ENCODE data around the gene SAE1.

SAE1 gene

GRCh38 chr19:47221890-47222289 lies 91.3 kb downstream of the SAE1 start:
- no peak for DNase-seq

DNA sequence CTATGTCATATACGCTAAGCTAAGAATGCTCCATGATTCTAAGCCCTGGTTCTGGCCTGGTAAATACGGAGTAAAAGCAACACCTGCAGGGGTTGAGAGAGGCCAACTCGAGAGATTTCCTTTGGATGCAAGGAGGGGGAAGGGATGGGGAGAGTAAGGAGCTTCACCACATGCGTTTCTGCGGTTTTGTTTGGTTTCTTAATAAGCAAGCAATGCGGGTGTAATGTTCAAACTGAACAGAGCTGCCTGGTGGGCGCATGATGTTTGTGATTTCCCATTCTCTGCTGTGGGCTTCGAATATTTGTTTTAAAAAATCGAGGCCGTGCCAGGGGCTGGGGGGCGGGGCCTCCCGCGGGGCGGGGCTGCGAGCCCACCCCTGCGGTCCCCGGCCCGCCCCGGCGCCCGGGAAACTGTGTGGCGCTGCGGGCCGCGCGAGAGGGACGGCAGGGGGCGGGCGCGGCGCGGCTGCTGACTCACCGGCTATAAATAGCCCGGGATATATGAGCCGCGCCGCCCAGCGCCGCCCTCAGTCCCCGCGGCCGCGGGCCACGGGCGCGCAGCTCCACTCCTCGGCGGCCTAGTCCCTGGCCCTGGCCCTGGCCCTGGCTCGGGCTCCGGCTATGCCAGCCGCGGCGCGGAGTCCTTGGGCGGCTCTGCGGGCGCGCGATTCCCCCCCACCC lies 95.3 kb downstream of the SAE1 start:
- DNase-seq = peak; percentile 84 to 86

- peak; percentile 57 to 70 for DNase-seq
Measured at GRCh38 chr19:47226426-47227351, 96.1 kb downstream of the SAE1 start.

DNA sequence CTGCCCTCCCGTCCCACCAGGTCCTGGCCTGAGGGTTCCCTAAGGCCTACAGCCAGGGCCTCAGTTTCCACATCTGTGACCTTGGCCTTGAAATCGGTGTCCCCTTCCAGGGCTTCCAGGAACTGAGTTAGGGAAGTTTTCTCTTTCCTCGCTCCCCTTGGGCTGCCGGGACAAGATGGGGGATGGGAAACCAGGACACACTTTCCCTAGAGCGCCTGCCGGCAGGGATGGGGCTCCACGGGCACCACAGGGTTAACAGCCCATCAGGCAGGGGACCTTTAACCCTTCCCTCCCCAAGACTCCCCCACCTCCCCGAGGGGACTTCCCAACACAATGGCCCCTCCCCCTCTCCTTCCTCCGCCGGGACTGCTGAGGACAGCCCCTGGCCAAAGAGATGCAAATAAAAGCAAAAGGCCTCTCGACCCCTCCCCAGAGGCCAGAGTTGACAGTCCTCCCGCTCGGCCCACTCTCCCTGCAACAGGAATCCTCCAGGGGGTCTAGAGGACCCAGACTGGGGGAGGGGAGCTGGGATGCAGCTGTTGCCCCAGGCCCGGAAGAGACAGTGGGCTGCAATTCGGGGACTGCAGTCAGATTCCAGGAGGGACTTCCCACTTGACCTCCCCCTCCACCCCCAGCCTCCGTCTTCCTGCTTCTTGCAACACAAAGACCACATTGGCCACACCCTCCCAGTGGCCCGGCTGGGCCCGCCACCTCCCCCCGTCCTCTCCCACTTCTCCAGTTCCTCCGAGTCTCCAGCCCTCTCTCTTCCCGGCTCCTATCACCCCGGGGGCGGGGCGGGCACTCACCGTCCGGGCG lies 96.9 kb downstream of the SAE1 start:
- no peak for DNase-seq

- no peak for DNase-seq
Measured at GRCh38 chr19:47228168-47228936, 97.7 kb downstream of the SAE1 start.

- no peak for DNase-seq
Measured at GRCh38 chr19:47228937-47229675, 98.5 kb downstream of the SAE1 start.

- no peak for DNase-seq
Measured at GRCh38 chr19:47229676-47230053, 99.0 kb downstream of the SAE1 start.

DNA sequence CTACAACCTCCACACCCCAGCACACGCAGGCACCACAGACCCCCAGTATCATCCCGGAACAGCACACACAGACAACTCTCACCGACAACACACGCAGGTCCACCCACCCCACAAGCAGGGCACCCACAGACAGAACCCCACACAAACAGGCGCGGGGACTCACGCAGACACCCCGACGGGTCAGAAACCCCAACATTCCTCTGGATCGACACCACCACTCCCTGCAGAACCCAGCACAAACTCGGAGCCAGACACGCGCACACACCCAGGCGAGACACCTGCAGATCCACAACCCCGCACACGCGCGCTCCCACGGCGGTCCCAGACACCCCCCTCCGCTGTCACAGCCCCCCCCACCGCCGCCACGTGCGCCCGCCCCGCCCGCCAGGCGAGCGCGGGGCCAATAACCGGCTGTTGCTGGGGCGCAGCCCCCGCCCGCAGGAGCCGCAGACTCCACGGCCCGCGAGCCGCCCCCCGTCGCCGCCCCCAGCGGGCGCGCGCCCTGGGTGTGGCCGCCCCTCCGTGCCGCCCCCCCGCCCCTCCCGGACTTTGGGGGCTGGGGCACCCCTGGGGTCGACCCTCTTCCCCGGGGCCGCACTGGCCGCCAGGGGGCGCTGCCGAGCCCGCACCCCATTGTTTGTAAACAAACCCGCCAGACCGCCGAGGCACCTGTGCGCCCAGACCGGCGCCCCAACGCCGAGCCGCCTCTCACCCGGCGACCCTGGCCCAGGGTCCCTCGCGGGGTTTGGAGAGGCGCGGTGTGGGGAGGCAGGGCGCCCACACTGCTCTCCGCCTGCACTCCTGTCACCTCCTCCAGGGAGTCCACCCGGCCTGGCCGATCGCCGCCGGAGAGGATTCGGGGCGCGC lies 99.7 kb downstream of the SAE1 start:
- peak in 1 of 2 experiments; percentile 18 for DNase-seq

- DNase-seq = no peak
Measured at GRCh38 chr19:47230921-47231214, 100.2 kb downstream of the SAE1 start, which contains the start of gene BBC3. BBC3 (minus strand) TSS chr19:47231199; CDS start chr19:47228431, 2,768 bp downstream.

DNA sequence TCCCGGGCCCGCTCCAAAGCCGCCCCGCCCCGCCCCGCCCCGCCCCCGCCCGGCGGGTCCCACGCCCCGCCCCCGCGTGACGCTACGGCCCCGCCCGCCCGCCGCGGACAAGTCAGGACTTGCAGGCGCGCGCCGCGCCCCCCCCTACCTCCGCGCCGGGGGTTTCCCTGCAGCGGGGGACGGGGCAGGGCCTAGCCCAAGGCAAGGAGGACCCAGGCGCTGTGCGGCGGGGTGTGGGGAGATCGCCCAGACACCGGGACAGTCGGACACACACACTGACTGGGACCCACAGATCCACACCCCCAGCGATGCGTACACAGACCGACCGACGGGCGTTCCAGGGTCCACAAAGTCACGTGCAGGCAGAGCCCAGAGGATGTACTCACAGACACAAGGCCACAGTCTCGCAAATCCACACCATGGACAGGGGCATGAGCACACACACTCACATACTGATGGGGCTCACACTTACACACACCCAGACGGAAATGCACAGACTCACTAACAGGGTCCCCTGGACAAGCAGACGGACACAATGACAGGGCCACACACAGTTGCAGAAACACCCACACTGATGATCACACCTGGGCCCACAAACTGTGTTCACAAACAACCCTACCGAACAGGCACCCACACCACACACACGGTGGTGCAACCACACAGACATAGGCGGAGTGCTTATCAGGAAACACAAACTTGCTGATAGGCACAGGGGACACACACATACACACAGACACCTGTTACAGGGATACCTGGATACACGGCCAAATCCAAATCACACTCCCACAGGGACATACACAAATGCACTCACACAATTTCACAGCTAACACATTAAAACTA lies 100.8 kb downstream of the SAE1 start:
- peak; percentile 62 to 64 for DNase-seq

GRCh38 chr19:47232422-47233211 lies 102.0 kb downstream of the SAE1 start:
- no peak for DNase-seq

DNA sequence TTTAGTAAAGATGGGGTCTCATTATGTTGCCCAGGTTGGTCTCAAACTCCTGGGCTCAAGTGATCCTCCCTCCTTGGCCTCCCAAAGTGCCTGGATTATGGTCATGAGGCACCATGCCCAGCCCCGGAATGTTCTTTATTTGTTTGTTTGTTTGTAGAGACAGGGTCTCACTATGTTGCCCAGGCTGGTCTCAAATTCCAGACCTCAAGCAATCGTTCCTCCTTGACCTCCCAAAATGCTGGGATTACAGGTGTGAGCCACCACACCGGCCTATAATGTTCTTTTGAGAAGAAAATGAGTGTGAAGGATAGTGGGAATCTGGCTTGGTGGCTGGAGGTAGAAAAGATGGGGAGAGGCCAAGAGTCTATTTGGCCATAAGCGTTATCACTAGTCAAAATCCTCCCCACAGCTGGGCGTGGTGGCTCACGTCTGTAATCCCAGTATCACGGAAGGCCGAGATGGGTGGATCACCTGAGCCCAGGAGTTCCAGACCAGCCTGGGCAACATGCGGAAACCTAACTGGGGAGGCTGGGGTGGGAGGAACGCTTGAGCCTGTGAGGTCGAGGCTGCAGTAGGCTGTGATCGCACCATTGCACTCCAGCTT lies 105.5 kb downstream of the SAE1 start:
- no peak for DNase-seq

DNA sequence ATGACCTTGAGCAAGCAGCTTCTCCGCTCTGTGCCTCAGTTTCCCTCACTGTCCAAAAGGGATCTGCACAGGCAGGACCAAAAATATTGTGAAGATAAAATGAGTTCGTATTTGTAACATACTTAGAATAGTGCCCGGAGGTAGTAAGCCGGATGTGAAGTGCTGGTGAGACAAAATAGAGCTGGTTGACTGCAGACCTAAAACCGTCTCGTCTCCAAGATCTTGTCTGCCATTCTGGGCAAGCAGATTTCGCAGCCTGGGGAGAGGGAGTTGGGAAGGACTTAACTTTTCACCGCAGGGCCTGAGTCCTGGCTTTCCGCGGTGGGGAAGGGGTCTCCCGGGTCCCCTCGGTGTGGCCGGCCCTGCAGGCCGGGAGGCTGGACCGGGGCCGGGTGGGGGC lies 108.5 kb downstream of the SAE1 start:
- DNase-seq = no peak

DNA sequence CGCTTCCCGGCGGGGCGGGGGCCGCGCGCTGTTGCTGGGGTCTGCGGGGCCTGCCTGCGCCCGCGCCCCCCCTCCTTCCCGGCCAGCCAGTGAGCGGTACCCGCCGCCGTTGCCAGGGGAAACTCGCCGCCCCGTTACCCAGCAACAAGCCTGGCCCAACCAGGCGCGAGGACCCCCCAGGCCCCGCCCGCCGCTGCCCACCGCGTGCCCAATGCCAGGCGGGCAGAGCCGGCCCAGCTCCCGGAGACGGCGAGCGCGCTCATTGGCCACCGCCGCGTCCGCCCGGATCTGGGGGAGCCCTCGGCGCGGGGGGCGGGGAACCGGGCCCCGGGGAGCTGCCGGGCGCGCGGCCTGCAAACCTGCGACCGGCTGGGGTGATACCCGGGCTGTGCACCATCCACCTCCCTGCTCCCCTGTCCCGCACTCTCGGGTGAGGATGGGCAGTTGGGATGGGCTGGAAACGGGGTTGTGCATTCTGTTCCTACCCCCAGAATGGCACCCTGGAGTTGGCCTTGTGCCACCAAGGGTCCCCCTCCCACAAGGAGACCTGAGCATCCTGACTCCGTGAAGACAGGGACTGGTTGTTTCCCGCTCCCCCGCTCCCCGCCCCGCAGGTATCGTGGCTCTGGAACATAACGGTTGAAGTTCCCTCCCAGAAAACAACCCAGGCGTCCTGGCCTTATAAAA lies 109.1 kb downstream of the SAE1 start:
- DNase-seq = peak; percentile 82 to 89

DNA sequence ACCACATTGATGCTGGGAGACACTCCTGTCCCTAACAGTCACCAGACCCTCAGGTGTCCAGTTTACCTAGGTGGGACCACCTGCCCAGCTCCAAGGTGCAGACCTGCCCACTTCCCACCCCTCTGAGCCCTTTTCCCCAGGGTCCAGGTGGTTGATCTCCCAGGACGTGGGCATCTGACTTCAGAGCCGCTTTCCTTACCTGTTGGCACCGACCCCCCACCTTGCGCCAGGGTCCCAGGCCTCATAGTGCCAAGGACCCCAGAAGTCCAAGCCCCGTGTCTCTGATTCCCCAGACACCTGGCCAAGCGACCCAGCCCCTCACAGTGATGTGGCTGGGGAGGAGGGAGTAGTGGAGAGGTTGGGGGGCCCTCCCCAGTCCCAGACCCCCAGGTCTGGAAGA lies 109.9 kb downstream of the SAE1 start:
- no peak for DNase-seq

- peak; percentile 83 to 88 for DNase-seq
Measured at GRCh38 chr19:47240996-47241918, 110.6 kb downstream of the SAE1 start.

Data from NCI-H2081 (cell line).